Fibroblast of lung (primary cell): ENCODE data around the gene TEX44. TPM values are rescaled to one million over a fixed set of nuclear protein-coding genes. Genes with fewer than 3 reads are reported as not detected.
"Not testable (repeated sequence)": the region's sequence is repeated elsewhere in the genome, so short reads cannot be mapped to it uniquely, and the experiment has no call there.

ENCODE experiments used
- DNase-seq, 2 donors: peaks; one replicate each; pipeline versions ENCODE4 v3.0.0 to v3.0.0-alpha.2; 2010; ENCODE audit warnings: low read depth in 2 of 2
- H2AFZ ChIP-seq: 2 replicates; pipeline ENCODE4 v1.5.1; 2012; ENCODE audit warnings: low read length, control low read depth, inconsistent platforms
- H3K27ac ChIP-seq: 2 replicates; pipeline ENCODE4 v1.5.1; 2011; ENCODE audit warnings: low read length, control low read depth; ENCODE audit not compliant: insufficient read depth
- H3K27me3 ChIP-seq: 2 replicates; pipeline ENCODE4 v1.5.1; 2011; ENCODE audit warnings: mild to moderate bottlenecking, low read length; ENCODE audit not compliant: control insufficient read depth, insufficient read depth
- H3K36me3 ChIP-seq: 2 replicates; pipeline ENCODE4 v1.5.1; 2011; ENCODE audit warnings: low read length; ENCODE audit not compliant: control insufficient read depth, insufficient read depth
- H3K4me1 ChIP-seq: 2 replicates; pipeline ENCODE4 v1.5.1; 2011; ENCODE audit warnings: low read length; ENCODE audit not compliant: control insufficient read depth, insufficient read depth; ENCODE audit errors: extremely low read depth
- H3K4me2 ChIP-seq: 2 replicates; pipeline ENCODE4 v1.5.1; 2011; ENCODE audit warnings: low read length, control low read depth; ENCODE audit not compliant: insufficient read depth; ENCODE audit errors: extremely low read depth
- H3K4me3 ChIP-seq, 4 experiments: fragments of 200-600 bp in 1 of 4; sonication (generic) in 1 of 4; replicated peaks in 1 of 4; 2 replicates each; pipeline ENCODE4 v1.5.1; 2011 to 2016; ENCODE audit warnings: low read length in 4 of 4, low read depth in 3 of 4, mild to moderate bottlenecking in 3 of 4, control low read depth in 2 of 4, inconsistent platforms in 1 of 4, mixed read lengths in 1 of 4; ENCODE audit not compliant: insufficient read depth in 1 of 4; ENCODE audit errors: control extremely low read depth in 1 of 4
- H3K79me2 ChIP-seq: 2 replicates; pipeline ENCODE4 v1.5.1; 2012; ENCODE audit warnings: mild to moderate bottlenecking, low read length, inconsistent platforms; ENCODE audit not compliant: control insufficient read depth, insufficient read depth
- H3K9ac ChIP-seq: 2 replicates; pipeline ENCODE4 v1.5.1; 2011; ENCODE audit warnings: mild to moderate bottlenecking, low read length, control low read depth; ENCODE audit not compliant: insufficient read depth
- H3K9me3 ChIP-seq: 2 replicates; pipeline ENCODE4 v1.5.1; 2012; ENCODE audit warnings: low read depth, low read length; ENCODE audit not compliant: control insufficient read depth, insufficient read depth
- H4K20me1 ChIP-seq: 2 replicates; pipeline ENCODE4 v1.5.1; 2011; ENCODE audit warnings: low read length; ENCODE audit not compliant: control insufficient read depth, insufficient read depth; ENCODE audit errors: extremely low read depth
- CTCF ChIP-seq, 2 donors: IDR thresholded peaks in 1 of 2; conservative IDR thresholded peaks in 1 of 2; 1 replicate in 1 of 2; 2 replicates in 1 of 2; pipeline ENCODE4 v1.5.1; 2011 to 2012; ENCODE audit warnings: low read length in 2 of 2, control low read depth in 1 of 2, inconsistent platforms in 1 of 2, low read depth in 1 of 2, mild to moderate bottlenecking in 1 of 2
- EZH2 ChIP-seq: IDR thresholded peaks from 2 replicates; pipeline ENCODE4 v1.5.1; 2012; ENCODE audit warnings: low read length, control low read depth, mild to moderate bottlenecking; ENCODE audit errors: missing control alignments
- polyA plus RNA-seq, 2 donors: library from polyadenylated mRNA; depleted of rRNA in 1 of 2; stranded (reverse) in 1 of 2; unstranded in 1 of 2; fragments of >200 nt; gene quantifications; 2 replicates each; pipeline ENCODE4 v1.2.1, GENCODE V29; 2011 to 2012; ENCODE audit warnings: missing spikeins in 1 of 2
- total RNA-seq: library from RNA; depleted of rRNA; stranded (reverse); fragments of >200 nt; gene quantifications from 2 replicates; pipeline ENCODE4 v1.2.1, GENCODE V29; 2014

TEX44 gene
- total and polyA plus RNA-seq, 2 donors (not counting 1 experiment from before 2014, with no cell fraction given), result not detected

GRCh38 chr2:231554748-231555545 lies 37.7 kb upstream of the TEX44 start:
- no peaks in the 10 kb centered on the region for H3K27me3 ChIP-seq
- no peaks in the 10 kb centered on the region for H3K79me2 ChIP-seq
- H3K36me3 ChIP-seq, result no peaks in the 10 kb centered on the region
- peak overlapping the region; percentile 90 for H3K4me2 ChIP-seq
- DNase-seq, result peak in 1 of 2 donors; percentile 45
- no peaks in the 10 kb centered on the region for H4K20me1 ChIP-seq
- H3K27ac ChIP-seq, result peak overlapping the region; percentile 48
- TF ChIP-seq CTCF (conservative IDR thresholded peaks at IDR 0.05 in 1 of 2, IDR thresholded peaks at IDR 0.05 in 1 of 2; ENCODE audit: low read depth in 1 of 2, low read length in 2 of 2) (no peak), EZH2 (no peak)
- peak overlapping the region in 3 of 4 experiments; percentile 14 to 46 (median 15) for H3K4me3 ChIP-seq
- H2AFZ ChIP-seq, result peak overlapping the region; percentile 93
- H3K4me1 ChIP-seq, result peaks cover 7% of the 10 kb centered on the region
- H3K9me3 ChIP-seq, result no peaks in the 10 kb centered on the region
- no peak overlapping the region for H3K9ac ChIP-seq

- not testable (repeated sequence) for H2AFZ ChIP-seq, H3K27me3 ChIP-seq, H3K9ac ChIP-seq, H3K4me2 ChIP-seq, H3K79me2 ChIP-seq, H4K20me1 ChIP-seq, H3K4me1 ChIP-seq, H3K27ac ChIP-seq, H3K9me3 ChIP-seq, H3K4me3 ChIP-seq, DNase-seq, H3K36me3 ChIP-seq
These were observed 36.2 kb upstream of the TEX44 start for GRCh38 chr2:231556496-231556895.

- H3K36me3 ChIP-seq, result no peaks in the 10 kb centered on the region
- H3K27ac ChIP-seq, result no peak overlapping the region
- H3K27me3 ChIP-seq, result no peaks in the 10 kb centered on the region
- H3K9me3 ChIP-seq, result no peaks in the 10 kb centered on the region
- DNase-seq, result no peak
- TF ChIP-seq EZH2 (no peak), CTCF (conservative IDR thresholded peaks at IDR 0.05 in 1 of 2, IDR thresholded peaks at IDR 0.05 in 1 of 2; ENCODE audit: low read depth in 1 of 2, low read length in 2 of 2) (no peak)
- H2AFZ ChIP-seq, result no peak overlapping the region
- H3K4me2 ChIP-seq, result no peak overlapping the region
- no peaks in the 10 kb centered on the region for H3K79me2 ChIP-seq
- H3K4me3 ChIP-seq, result no peak overlapping the region
- peaks cover 7% of the 10 kb centered on the region for H3K4me1 ChIP-seq
- H4K20me1 ChIP-seq, result no peaks in the 10 kb centered on the region
- no peak overlapping the region for H3K9ac ChIP-seq
These were observed 35.7 kb upstream of the TEX44 start for GRCh38 chr2:231556981-231557380.
